WTC11 (cell line): ENCODE data around the gene CREB3. TPM values are rescaled to one million over a fixed set of nuclear protein-coding genes. Genes with fewer than 3 reads are reported as not detected.

ENCODE experiments used
- ATAC-seq: fragments of 200-7000 bp; cut with Tn5 transposase; 2 replicates; pipeline ENCODE4 v1.10.0; 2021; ENCODE audit warnings: mild to moderate bottlenecking, moderate library complexity
- CTCF ChIA-PET: fragments of 300-600 bp; sonication (Branson Sonifier 250); formaldehyde crosslinking; loops from one replicate; lab custom pipeline; 2021; ENCODE audit warnings: antibody characterized with exemption; lab: Charles Lee
- POLR2A ChIA-PET: fragments of 350-600 bp; sonication (Branson Sonifier 250); formaldehyde crosslinking; loops from one replicate; lab custom pipeline; 2021; ENCODE audit warnings: antibody characterized with exemption; lab: Charles Lee
- DNase-seq: peaks from one replicate; pipeline ENCODE4 v3.0.0; 2021; ENCODE audit warnings: low spot score
- H3K27ac Mint-ChIP-seq: 2 replicates; pipeline ENCODE4 v1.8.0; 2021; ENCODE audit warnings: mixed read lengths
- H3K27me3 Mint-ChIP-seq: 2 replicates; pipeline ENCODE4 v1.8.0; 2021; ENCODE audit warnings: low read depth, mild to moderate bottlenecking, moderate library complexity, mixed read lengths
- H3K36me3 Mint-ChIP-seq: 2 replicates; pipeline ENCODE4 v1.8.0; 2021; ENCODE audit warnings: mixed read lengths
- H3K4me1 Mint-ChIP-seq: 2 replicates; pipeline ENCODE4 v1.8.0; 2022; ENCODE audit warnings: mixed read lengths
- H3K4me3 Mint-ChIP-seq: 2 replicates; pipeline ENCODE4 v1.8.0; 2021; ENCODE audit warnings: mild to moderate bottlenecking, moderate library complexity, mixed read lengths
- H3K9me3 Mint-ChIP-seq: 2 replicates; pipeline ENCODE4 v1.8.0; 2021; ENCODE audit warnings: mixed read lengths
- AR ChIP-seq: fragments of 250-450 bp; sonication (Bioruptor Pico); IDR thresholded peaks from 2 replicates; pipeline ENCODE4 v1.9.0; 2021; ENCODE audit warnings: mild to moderate bottlenecking
- ATF3 ChIP-seq: sonication (generic); formaldehyde crosslinking; conservative IDR thresholded peaks from 2 replicates; pipeline ENCODE4 v1.8.1; 2022; ENCODE audit warnings: mild to moderate bottlenecking, missing genetic modification reagents
- ATF6 ChIP-seq: sonication (generic); formaldehyde crosslinking; IDR thresholded peaks from 2 replicates; pipeline ENCODE4 v1.8.1; 2023; ENCODE audit warnings: mild to moderate bottlenecking, missing genetic modification reagents
- CREB1 ChIP-seq: sonication (generic); formaldehyde crosslinking; IDR thresholded peaks from 2 replicates; pipeline ENCODE4 v1.8.0; 2023; ENCODE audit warnings: mild to moderate bottlenecking, missing genetic modification reagents
- E2F5 ChIP-seq: sonication (generic); formaldehyde crosslinking; IDR thresholded peaks from 2 replicates; pipeline ENCODE4 v1.8.1; 2022; ENCODE audit warnings: mild to moderate bottlenecking, moderate library complexity, missing genetic modification reagents
- FOXP1 ChIP-seq: sonication (generic); formaldehyde crosslinking; IDR thresholded peaks from 2 replicates; pipeline ENCODE4 v1.8.0; 2022; ENCODE audit warnings: missing genetic modification reagents, mild to moderate bottlenecking, moderate library complexity, borderline replicate concordance
- KAT7 ChIP-seq: sonication (generic); formaldehyde crosslinking; IDR thresholded peaks from 2 replicates; pipeline ENCODE4 v1.8.1; 2023; ENCODE audit warnings: missing genetic modification reagents, mild to moderate bottlenecking, borderline replicate concordance
- SOX15 ChIP-seq: fragments of 250-450 bp; sonication (Bioruptor Pico); IDR thresholded peaks from 2 replicates; pipeline ENCODE4 v1.9.0; 2021; ENCODE audit warnings: mild to moderate bottlenecking
- USF2 ChIP-seq: sonication (generic); formaldehyde crosslinking; IDR thresholded peaks from 2 replicates; pipeline ENCODE4 v1.8.1; 2023; ENCODE audit warnings: mild to moderate bottlenecking, missing genetic modification reagents, moderate library complexity
- ZNF219 ChIP-seq: sonication (generic); formaldehyde crosslinking; IDR thresholded peaks from 2 replicates; pipeline ENCODE4 v1.8.0; 2023; ENCODE audit warnings: missing genetic modification reagents, mild to moderate bottlenecking, borderline replicate concordance
- ZNF671 ChIP-seq: fragments of 250-450 bp; sonication (Bioruptor Pico); IDR thresholded peaks from 2 replicates; pipeline ENCODE4 v1.8.0; 2021; ENCODE audit warnings: mild to moderate bottlenecking
- total RNA-seq: library from RNA; stranded (reverse); gene quantifications from 3 replicates; pipeline ENCODE4 v1.2.3, GENCODE V29; 2021
- TF ChIP-seq, protein P1 (sequence below): sonication (generic); formaldehyde crosslinking; IDR thresholded peaks from 2 replicates; pipeline ENCODE4 v1.8.1; 2022; ENCODE audit warnings: mild to moderate bottlenecking, missing genetic modification reagents, moderate library complexity, borderline replicate concordance
- TF ChIP-seq, protein P2 (sequence below): sonication (generic); formaldehyde crosslinking; IDR thresholded peaks from 2 replicates; pipeline ENCODE4 v1.8.1; 2023; ENCODE audit warnings: mild to moderate bottlenecking, missing genetic modification reagents, borderline replicate concordance
- TF ChIP-seq, protein P3 (sequence below): sonication (generic); formaldehyde crosslinking; IDR thresholded peaks from 2 replicates; pipeline ENCODE4 v1.8.1; 2022; ENCODE audit warnings: low read depth, missing genetic modification reagents, borderline replicate concordance

Gene CREB3
- total RNA-seq, 1 experiment from 2014 or later, result 21.4 TPM

- TF ChIP-seq ATF6 (CRISPR knock-in tag) (no peak), SOX15 (CRISPR knock-in tag) (no peak), ZNF671 (no peak), AR (CRISPR knock-in tag) (no peak), ZNF219 (CRISPR knock-in tag) (no peak)
- TF ChIP-seq, protein P1, sequence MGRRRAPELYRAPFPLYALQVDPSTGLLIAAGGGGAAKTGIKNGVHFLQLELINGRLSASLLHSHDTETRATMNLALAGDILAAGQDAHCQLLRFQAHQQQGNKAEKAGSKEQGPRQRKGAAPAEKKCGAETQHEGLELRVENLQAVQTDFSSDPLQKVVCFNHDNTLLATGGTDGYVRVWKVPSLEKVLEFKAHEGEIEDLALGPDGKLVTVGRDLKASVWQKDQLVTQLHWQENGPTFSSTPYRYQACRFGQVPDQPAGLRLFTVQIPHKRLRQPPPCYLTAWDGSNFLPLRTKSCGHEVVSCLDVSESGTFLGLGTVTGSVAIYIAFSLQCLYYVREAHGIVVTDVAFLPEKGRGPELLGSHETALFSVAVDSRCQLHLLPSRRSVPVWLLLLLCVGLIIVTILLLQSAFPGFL (CRISPR knock-in tag), result no peak
- TF ChIP-seq, protein P2, sequence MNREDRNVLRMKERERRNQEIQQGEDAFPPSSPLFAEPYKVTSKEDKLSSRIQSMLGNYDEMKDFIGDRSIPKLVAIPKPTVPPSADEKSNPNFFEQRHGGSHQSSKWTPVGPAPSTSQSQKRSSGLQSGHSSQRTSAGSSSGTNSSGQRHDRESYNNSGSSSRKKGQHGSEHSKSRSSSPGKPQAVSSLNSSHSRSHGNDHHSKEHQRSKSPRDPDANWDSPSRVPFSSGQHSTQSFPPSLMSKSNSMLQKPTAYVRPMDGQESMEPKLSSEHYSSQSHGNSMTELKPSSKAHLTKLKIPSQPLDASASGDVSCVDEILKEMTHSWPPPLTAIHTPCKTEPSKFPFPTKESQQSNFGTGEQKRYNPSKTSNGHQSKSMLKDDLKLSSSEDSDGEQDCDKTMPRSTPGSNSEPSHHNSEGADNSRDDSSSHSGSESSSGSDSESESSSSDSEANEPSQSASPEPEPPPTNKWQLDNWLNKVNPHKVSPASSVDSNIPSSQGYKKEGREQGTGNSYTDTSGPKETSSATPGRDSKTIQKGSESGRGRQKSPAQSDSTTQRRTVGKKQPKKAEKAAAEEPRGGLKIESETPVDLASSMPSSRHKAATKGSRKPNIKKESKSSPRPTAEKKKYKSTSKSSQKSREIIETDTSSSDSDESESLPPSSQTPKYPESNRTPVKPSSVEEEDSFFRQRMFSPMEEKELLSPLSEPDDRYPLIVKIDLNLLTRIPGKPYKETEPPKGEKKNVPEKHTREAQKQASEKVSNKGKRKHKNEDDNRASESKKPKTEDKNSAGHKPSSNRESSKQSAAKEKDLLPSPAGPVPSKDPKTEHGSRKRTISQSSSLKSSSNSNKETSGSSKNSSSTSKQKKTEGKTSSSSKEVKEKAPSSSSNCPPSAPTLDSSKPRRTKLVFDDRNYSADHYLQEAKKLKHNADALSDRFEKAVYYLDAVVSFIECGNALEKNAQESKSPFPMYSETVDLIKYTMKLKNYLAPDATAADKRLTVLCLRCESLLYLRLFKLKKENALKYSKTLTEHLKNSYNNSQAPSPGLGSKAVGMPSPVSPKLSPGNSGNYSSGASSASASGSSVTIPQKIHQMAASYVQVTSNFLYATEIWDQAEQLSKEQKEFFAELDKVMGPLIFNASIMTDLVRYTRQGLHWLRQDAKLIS (CRISPR knock-in tag), result no peak
Measured at GRCh38 chr9:35741740-35742139, 9.3 kb downstream of the CREB3 start (continued).

DNA sequence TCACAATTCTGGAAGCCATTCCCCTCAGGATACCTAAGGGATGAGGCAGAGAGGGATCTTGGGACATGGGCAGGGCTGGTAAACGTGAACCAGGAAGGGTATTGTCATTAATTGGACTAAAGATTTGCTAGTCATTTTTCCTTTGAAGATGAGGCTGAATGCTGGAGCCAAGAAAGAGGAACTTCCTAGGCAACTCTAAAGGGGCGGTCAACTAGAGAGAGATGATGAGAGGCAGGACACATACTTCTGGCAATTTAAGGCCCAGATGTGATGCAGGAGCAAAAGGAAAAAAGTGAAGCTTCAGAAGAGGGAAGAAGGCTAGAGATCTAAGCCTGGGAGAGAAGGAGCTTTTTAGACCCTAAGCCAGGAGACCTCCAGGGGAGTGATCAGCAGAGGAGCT, 11.0 kb downstream of the CREB3 start:
- DNase-seq (no peak), ATAC-seq (no peak)
- TF ChIP-seq ATF6 (CRISPR knock-in tag) (no peak), KAT7 (CRISPR knock-in tag) (no peak), USF2 (no peak), ATF3 (CRISPR knock-in tag) (no peak), E2F5 (CRISPR knock-in tag) (no peak), CREB1 (no peak), FOXP1 (CRISPR knock-in tag) (no peak)
- TF ChIP-seq, protein P3, sequence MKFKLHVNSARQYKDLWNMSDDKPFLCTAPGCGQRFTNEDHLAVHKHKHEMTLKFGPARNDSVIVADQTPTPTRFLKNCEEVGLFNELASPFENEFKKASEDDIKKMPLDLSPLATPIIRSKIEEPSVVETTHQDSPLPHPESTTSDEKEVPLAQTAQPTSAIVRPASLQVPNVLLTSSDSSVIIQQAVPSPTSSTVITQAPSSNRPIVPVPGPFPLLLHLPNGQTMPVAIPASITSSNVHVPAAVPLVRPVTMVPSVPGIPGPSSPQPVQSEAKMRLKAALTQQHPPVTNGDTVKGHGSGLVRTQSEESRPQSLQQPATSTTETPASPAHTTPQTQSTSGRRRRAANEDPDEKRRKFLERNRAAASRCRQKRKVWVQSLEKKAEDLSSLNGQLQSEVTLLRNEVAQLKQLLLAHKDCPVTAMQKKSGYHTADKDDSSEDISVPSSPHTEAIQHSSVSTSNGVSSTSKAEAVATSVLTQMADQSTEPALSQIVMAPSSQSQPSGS, result no peak
- Mint-ChIP-seq H3K4me3 (no peak overlapping the region), H3K36me3 (peaks cover 62% of the 10 kb centered on the region), H3K27ac (no peak overlapping the region), H3K4me1 (peaks cover 22% of the 10 kb centered on the region), H3K27me3 (no peaks in the 10 kb centered on the region), H3K9me3 (no peaks in the 10 kb centered on the region)
- ChIA-PET POLR2A (no interaction called here), CTCF (no interaction called here)
